Gastroesophageal sphincter (tissue), 3 donors: ENCODE data around the gene PRR13.

Experiments
- CTCF ChIP-seq, 4 experiments: fragments of 200-600 bp in 2 of 4; fragments of 450-650 bp in 2 of 4; sonication (generic) in 1 of 4; IDR thresholded peaks; one replicate each; pipeline ENCODE4 v1.5.1; 2017 to 2019; ENCODE audit warnings: antibody characterized with exemption in 4 of 4, mild to moderate bottlenecking in 2 of 4, moderate library complexity in 2 of 4
- POLR2AphosphoS5 ChIP-seq: sonication (generic); formaldehyde crosslinking; IDR thresholded peaks from one replicate; pipeline ENCODE4 v1.6.1; 2017; ENCODE audit warnings: antibody characterized with exemption

- TF ChIP-seq POLR2AphosphoS5 (no peak), CTCF (IDR thresholded peaks at IDR 0.05) (peak in 2 of 4 experiments; percentile 14 to 15)
These were observed 40.5 kb downstream of the PRR13 start for GRCh38 chr12:53481939-53482586.
